Measurements from ENCODE around the gene NDUFB2. TPM values are rescaled to one million over a fixed set of nuclear protein-coding genes. Genes with fewer than 3 reads are reported as not detected.
"Not testable (repeated sequence)": the region's sequence is repeated elsewhere in the genome, so short reads cannot be mapped to it uniquely, and the experiment has no call there.

NDUFB2 gene
- total RNA-seq, 3 donors from 2014 or later (not counting 1 experiment from before 2014, with no cell fraction given), result 152 to 177 (median 177) TPM

DNA sequence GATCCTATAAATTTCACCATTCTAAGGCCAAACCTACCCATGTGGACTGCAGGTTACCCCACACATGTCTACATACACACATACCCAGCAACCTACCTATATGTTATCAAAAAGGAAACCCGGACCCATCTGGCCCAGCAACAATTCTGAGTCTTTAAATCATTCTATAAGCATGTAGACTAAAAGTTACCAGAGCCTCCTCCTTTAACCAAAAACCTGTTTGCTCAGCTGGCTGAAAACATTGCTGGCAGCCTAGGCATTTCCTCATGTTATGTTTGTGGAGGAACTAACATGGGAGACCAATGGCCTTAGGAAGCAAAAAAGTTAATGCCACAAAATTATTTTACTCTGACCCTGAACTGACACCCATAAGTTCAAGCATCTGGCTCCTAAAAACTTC, 29.0 kb upstream of the NDUFB2 start:
- H3K27ac ChIP-seq (ENCODE audit: low read length), result no peak overlapping the region
- no peak overlapping the region for H3K4me3 Mint-ChIP-seq
- ATAC-seq (no peak), DNase-seq (no peak)
- H3K36me3 Mint-ChIP-seq, result no peaks in the 10 kb centered on the region
- 85% methylated on average over 1 of the region's 1 CpG for WGBS (ENCODE audit: insufficient coverage)
- H3K9me3 Mint-ChIP-seq, result no peaks in the 10 kb centered on the region
- H3K27me3 ChIP-seq (ENCODE audit: control insufficient read depth, insufficient read depth, low read length), result no peaks in the 10 kb centered on the region
- H3K9me3 ChIP-seq (ENCODE audit: control insufficient read depth, insufficient read depth, low read length), result no peaks in the 10 kb centered on the region
- intact Hi-C loops (cut with micrococcal nuclease), result no loop called here
- no peak overlapping the region for H3K4me3 ChIP-seq (ENCODE audit: low read length)
- no peak overlapping the region for H3K27ac Mint-ChIP-seq
- no peaks in the 10 kb centered on the region for H3K4me1 Mint-ChIP-seq
- no peaks in the 10 kb centered on the region for H3K4me1 ChIP-seq (ENCODE audit: control insufficient read depth, insufficient read depth, low read length)
- TF ChIP-seq CTCF (IDR thresholded peaks at IDR 0.05), result no peak
- H3K36me3 ChIP-seq (ENCODE audit: control insufficient read depth, insufficient read depth, low read length), result no peaks in the 10 kb centered on the region
- H3K27me3 Mint-ChIP-seq (ENCODE audit: low read depth in 2 of 2), result peaks cover 8 to 17% of the 10 kb centered on the region in 2 donors

DNA sequence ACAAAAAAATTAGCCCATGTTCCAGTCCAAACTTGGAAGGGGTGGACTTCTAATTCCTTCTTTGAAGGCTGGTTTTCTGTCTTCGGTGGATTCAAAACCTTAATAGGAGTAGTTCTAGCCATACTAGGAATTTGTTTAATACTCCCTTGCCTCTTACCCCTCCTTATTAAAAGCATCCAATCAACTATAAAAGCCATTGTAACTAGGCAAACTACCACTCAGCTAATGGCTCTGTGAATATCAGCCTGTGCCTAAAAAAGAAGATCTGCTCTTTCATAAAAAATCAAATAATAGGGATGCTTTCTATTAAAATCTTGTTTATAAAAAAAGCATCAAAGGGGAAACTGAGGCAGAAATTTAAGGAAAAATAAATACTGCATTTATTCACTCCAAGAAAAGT, 27.9 kb upstream of the NDUFB2 start:
- no peaks in the 10 kb centered on the region for H3K9me3 ChIP-seq (ENCODE audit: control insufficient read depth, insufficient read depth, low read length)
- H3K36me3 ChIP-seq (ENCODE audit: control insufficient read depth, insufficient read depth, low read length), result no peaks in the 10 kb centered on the region
- H3K4me1 ChIP-seq (ENCODE audit: control insufficient read depth, insufficient read depth, low read length), result peaks cover 5% of the 10 kb centered on the region
- H3K4me3 ChIP-seq (ENCODE audit: low read length), result no peak overlapping the region
- Mint-ChIP-seq H3K27me3 (ENCODE audit: low read depth in 2 of 2) (peaks cover 8 to 17% of the 10 kb centered on the region in 2 donors), H3K27ac (no peak overlapping the region), H3K4me3 (no peak overlapping the region), H3K36me3 (no peaks in the 10 kb centered on the region), H3K9me3 (no peaks in the 10 kb centered on the region), H3K4me1 (peaks cover 0 to 2% of the 10 kb centered on the region in 2 donors)
- H3K27me3 ChIP-seq (ENCODE audit: control insufficient read depth, insufficient read depth, low read length), result no peaks in the 10 kb centered on the region
- DNase-seq (no peak), ATAC-seq (no peak)
- WGBS (ENCODE audit: insufficient coverage), result 63% methylated on average over 1 of the region's 1 CpG
- TF ChIP-seq CTCF (IDR thresholded peaks at IDR 0.05), result no peak
- no peak overlapping the region for H3K27ac ChIP-seq (ENCODE audit: low read length)
- intact Hi-C loops (cut with micrococcal nuclease), result no loop called here

- peaks cover 6 to 14% of the 10 kb centered on the region in 2 donors for H3K27me3 Mint-ChIP-seq (ENCODE audit: low read depth in 2 of 2)
- intact Hi-C loops (cut with micrococcal nuclease), result no loop called here
- Histone ChIP-seq H3K4me3 (ENCODE audit: low read length) (no peak overlapping the region), H3K36me3 (ENCODE audit: control insufficient read depth, insufficient read depth, low read length) (no peaks in the 10 kb centered on the region), H3K27ac (ENCODE audit: low read length) (no peak overlapping the region), H3K4me1 (ENCODE audit: control insufficient read depth, insufficient read depth, low read length) (peaks cover 12% of the 10 kb centered on the region), H3K27me3 (ENCODE audit: control insufficient read depth, insufficient read depth, low read length) (no peaks in the 10 kb centered on the region), H3K9me3 (ENCODE audit: control insufficient read depth, insufficient read depth, low read length) (no peaks in the 10 kb centered on the region)
- H3K36me3 Mint-ChIP-seq, result no peaks in the 10 kb centered on the region
- no peak overlapping the region for H3K4me3 Mint-ChIP-seq
- DNase-seq, result no peak
- ATAC-seq, result no peak
- H3K27ac Mint-ChIP-seq, result no peak overlapping the region
- no peaks in the 10 kb centered on the region for H3K9me3 Mint-ChIP-seq
- TF ChIP-seq CTCF (IDR thresholded peaks at IDR 0.05), result no peak
- peaks cover 4 to 9% of the 10 kb centered on the region in 2 donors for H3K4me1 Mint-ChIP-seq
- 89% methylated on average over 3 of the region's 3 CpGs for WGBS (ENCODE audit: insufficient coverage)
These were observed 27.2 kb upstream of the NDUFB2 start for GRCh38 chr7:140669352-140669751.

DNA sequence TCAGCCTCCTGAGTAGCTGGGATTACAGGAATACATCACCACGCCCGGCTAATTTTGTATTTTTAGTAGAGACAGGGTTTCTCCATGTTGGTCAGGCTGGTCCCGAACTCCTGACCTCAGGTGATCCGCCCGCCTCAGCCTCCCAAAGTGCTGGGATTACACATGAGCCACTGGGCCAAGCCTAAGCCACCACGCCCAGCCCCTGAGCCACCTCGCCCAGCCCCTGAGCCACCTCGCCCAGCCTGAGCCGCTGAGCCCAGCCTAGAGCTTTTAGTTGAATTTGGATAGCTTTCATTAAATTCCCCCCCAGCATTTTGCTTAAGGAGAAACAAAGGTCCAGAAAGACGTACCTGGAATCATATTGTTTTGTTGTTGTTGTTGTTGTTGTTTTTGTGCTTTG, 26.6 kb upstream of the NDUFB2 start:
- peaks cover 9 to 15% of the 10 kb centered on the region in 2 donors for H3K4me1 Mint-ChIP-seq
- peaks cover 16% of the 10 kb centered on the region for H3K4me1 ChIP-seq (ENCODE audit: control insufficient read depth, insufficient read depth, low read length)
- H3K9me3 ChIP-seq (ENCODE audit: control insufficient read depth, insufficient read depth, low read length); H3K4me3 ChIP-seq (ENCODE audit: low read length); H3K27ac Mint-ChIP-seq; H3K36me3 Mint-ChIP-seq; ATAC-seq; intact Hi-C loops (cut with micrococcal nuclease); H3K27ac ChIP-seq (ENCODE audit: low read length); H3K36me3 ChIP-seq (ENCODE audit: control insufficient read depth, insufficient read depth, low read length); DNase-seq; H3K9me3 Mint-ChIP-seq; H3K27me3 ChIP-seq (ENCODE audit: control insufficient read depth, insufficient read depth, low read length); H3K27me3 Mint-ChIP-seq (ENCODE audit: low read depth in 2 of 2); H3K4me3 Mint-ChIP-seq: not testable (repeated sequence)
- 94% methylated on average over 7 of the region's 10 CpGs for WGBS (ENCODE audit: insufficient coverage)
